ENCODE results near the gene COL15A1. TPM values are rescaled to one million over a fixed set of nuclear protein-coding genes. Genes with fewer than 3 reads are reported as not detected.

The COL15A1 gene
- total and polyA plus RNA-seq, 2 of the 8 experiments (the other 6 are each of a cell fraction or from before 2014, with no cell fraction given): 0.12 to 0.15 TPM

- TF ChIP-seq RBBP5 (IDR thresholded peaks at IDR 0.05; ENCODE audit: borderline replicate concordance, low read depth, low read length) (no peak), RNF2 (IDR thresholded peaks at IDR 0.05; ENCODE audit: borderline replicate concordance, low read depth, low read length, missing control alignments, poor library complexity, severe bottlenecking) (no peak), SIX5 (IDR thresholded peaks at IDR 0.05; ENCODE audit: low read depth, low read length) (no peak), MAX (IDR thresholded peaks at IDR 0.05) (no peak)
Measured at GRCh38 chr9:99029083-99029645, 85.5 kb downstream of the COL15A1 start (continued).

Measured in H1 (cell line).